ENCODE data around the gene SPAG17.

DNA sequence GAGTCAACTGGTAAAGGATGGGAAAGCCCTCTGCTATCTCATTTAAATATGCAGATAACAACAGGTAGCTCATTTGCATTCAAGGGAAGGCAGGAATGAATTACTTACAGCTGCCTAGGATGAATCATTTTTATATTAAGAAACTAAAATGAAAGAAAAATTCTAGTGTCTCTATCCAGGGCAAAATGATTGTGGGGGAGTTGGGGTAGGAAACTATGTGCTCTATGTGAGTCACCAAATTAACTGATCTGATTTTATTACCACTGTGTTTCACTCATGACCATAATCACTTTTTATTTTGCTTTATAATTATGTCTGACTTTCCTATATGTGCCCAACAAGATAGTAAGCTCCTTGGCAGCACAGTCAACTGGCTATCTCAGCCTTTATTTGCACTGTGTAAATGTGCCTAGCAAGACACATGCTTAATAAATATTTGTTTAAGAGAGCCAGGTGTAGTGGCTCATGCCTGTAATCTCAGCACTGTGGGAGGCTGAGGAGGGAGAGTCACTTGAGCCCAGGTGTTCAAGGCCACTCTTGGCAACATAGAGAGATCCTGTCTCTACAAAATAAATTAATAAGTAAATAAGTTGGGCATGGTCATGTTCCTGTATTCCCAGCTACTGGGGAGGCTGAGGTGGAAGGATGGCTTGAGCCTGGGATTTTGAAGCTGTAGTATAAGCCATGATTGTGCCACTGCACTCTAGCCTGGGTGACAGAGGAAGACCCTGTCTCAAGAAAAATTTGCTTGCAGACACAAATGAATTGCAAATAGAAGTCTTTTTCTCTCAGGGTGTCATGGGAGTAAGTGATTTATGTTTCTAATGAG, 84.1 kb downstream of the SPAG17 start:
- TF ChIP-seq, protein P1, sequence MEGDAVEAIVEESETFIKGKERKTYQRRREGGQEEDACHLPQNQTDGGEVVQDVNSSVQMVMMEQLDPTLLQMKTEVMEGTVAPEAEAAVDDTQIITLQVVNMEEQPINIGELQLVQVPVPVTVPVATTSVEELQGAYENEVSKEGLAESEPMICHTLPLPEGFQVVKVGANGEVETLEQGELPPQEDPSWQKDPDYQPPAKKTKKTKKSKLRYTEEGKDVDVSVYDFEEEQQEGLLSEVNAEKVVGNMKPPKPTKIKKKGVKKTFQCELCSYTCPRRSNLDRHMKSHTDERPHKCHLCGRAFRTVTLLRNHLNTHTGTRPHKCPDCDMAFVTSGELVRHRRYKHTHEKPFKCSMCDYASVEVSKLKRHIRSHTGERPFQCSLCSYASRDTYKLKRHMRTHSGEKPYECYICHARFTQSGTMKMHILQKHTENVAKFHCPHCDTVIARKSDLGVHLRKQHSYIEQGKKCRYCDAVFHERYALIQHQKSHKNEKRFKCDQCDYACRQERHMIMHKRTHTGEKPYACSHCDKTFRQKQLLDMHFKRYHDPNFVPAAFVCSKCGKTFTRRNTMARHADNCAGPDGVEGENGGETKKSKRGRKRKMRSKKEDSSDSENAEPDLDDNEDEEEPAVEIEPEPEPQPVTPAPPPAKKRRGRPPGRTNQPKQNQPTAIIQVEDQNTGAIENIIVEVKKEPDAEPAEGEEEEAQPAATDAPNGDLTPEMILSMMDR (conservative IDR thresholded peaks at IDR 0.05; ENCODE audit: low read length) = no peak
- TF ChIP-seq EZH2phosphoT487 (IDR thresholded peaks at IDR 0.05; ENCODE audit: borderline replicate concordance, low read depth, low read length) = no peak

Data from OCI-LY7 (cell line).